GM21576 (cell line): Measurements from ENCODE around the gene SHMT1.
"Not testable (repeated sequence)": the region's sequence is repeated elsewhere in the genome, so short reads cannot be mapped to it uniquely, and the experiment has no call there.

ENCODE experiments used
- ATAC-seq: cut with Tn5 transposase; IDR thresholded peaks from one replicate; pipeline ENCODE4 v1.9.1; 2021; ENCODE audit warnings: mild to moderate bottlenecking, moderate library complexity; ENCODE audit not compliant: unreplicated experiment

The SHMT1 gene

GRCh38 chr17:18378614-18379013, 15.3 kb upstream of the SHMT1 start:
- not testable (repeated sequence) for ATAC-seq

GRCh38 chr17:18378205-18378505, 14.8 kb upstream of the SHMT1 start:
- no peak for ATAC-seq

- no peak for ATAC-seq
Observed at GRCh38 chr17:18377437-18378204, 14.3 kb upstream of the SHMT1 start, which contains the start of gene EVPLL. EVPLL (plus strand) TSS chr17:18377778; CDS start chr17:18380938, 3,160 bp downstream.

GRCh38 chr17:18374216-18374615, 10.9 kb upstream of the SHMT1 start:
- ATAC-seq: no peak

- ATAC-seq: not testable (repeated sequence)
Observed at GRCh38 chr17:18373181-18373580, 9.8 kb upstream of the SHMT1 start.

- ATAC-seq: no peak
Observed at GRCh38 chr17:18371455-18371854, 8.1 kb upstream of the SHMT1 start.

GRCh38 chr17:18370761-18371160, 7.4 kb upstream of the SHMT1 start:
- ATAC-seq: no peak

GRCh38 chr17:18368946-18369345, 5.6 kb upstream of the SHMT1 start:
- no peak for ATAC-seq

GRCh38 chr17:18364166-18364565, 816 bp upstream of the SHMT1 start:
- no peak for ATAC-seq

- ATAC-seq: no peak
Observed at GRCh38 chr17:18362698-18363100, 651 bp downstream of the SHMT1 start.

GRCh38 chr17:18361837-18362697, 1.3 kb downstream of the SHMT1 start:
- no peak for ATAC-seq

- ATAC-seq: no peak
Observed at GRCh38 chr17:18360518-18360917, 2.8 kb downstream of the SHMT1 start.

- no peak for ATAC-seq
Observed at GRCh38 chr17:18356624-18357023, 6.7 kb downstream of the SHMT1 start.

GRCh38 chr17:18353541-18353940, 9.8 kb downstream of the SHMT1 start:
- no peak for ATAC-seq

GRCh38 chr17:18344021-18344420, 19.3 kb downstream of the SHMT1 start:
- ATAC-seq: no peak

- no peak for ATAC-seq
Observed at GRCh38 chr17:18339933-18340332, 23.4 kb downstream of the SHMT1 start.

GRCh38 chr17:18338158-18338557, 25.2 kb downstream of the SHMT1 start:
- ATAC-seq: not testable (repeated sequence)

GRCh38 chr17:18332909-18333489, 30.4 kb downstream of the SHMT1 start:
- no peak for ATAC-seq

- ATAC-seq: no peak
Observed at GRCh38 chr17:18331879-18332278, 31.5 kb downstream of the SHMT1 start.

- no peak for ATAC-seq
Observed at GRCh38 chr17:18328643-18329204, 34.6 kb downstream of the SHMT1 start.

- no peak for ATAC-seq
Observed at GRCh38 chr17:18327556-18327955, 35.8 kb downstream of the SHMT1 start.
